Activated naive CD8-positive, alpha-beta T cell treated with anti-CD3 and anti-CD28 coated beads, Interleukin-2, amount 50 U/mL, for 24 hours (primary cell): ENCODE measurements around the gene CYB561D1.
"Not testable (repeated sequence)": the region's sequence is repeated elsewhere in the genome, so short reads cannot be mapped to it uniquely, and the experiment has no call there.

ENCODE experiments used
- ATAC-seq: fragments of 150-1000 bp; cut with Tn5 transposase; one replicate; pipeline ENCODE4 v1.10.0; 2021
- DNase-seq: peaks from one replicate; pipeline ENCODE4 v3.0.0; 2021
- H3K27ac Mint-ChIP-seq: one replicate; pipeline ENCODE4 v1.8.0; 2021; ENCODE audit warnings: mild to moderate bottlenecking, mixed read lengths
- H3K27me3 Mint-ChIP-seq: one replicate; pipeline ENCODE4 v1.8.0; 2021; ENCODE audit warnings: mixed read lengths
- H3K36me3 Mint-ChIP-seq: one replicate; pipeline ENCODE4 v1.8.0; 2021; ENCODE audit warnings: low read depth, mixed read lengths
- H3K4me1 Mint-ChIP-seq: one replicate; pipeline ENCODE4 v1.8.0; 2021; ENCODE audit warnings: mixed read lengths
- H3K4me3 Mint-ChIP-seq: one replicate; pipeline ENCODE4 v1.8.0; 2021; ENCODE audit warnings: mild to moderate bottlenecking, moderate library complexity, mixed read lengths
- H3K9me3 Mint-ChIP-seq: one replicate; pipeline ENCODE4 v1.8.0; 2021; ENCODE audit warnings: mixed read lengths

CYB561D1 gene

DNA sequence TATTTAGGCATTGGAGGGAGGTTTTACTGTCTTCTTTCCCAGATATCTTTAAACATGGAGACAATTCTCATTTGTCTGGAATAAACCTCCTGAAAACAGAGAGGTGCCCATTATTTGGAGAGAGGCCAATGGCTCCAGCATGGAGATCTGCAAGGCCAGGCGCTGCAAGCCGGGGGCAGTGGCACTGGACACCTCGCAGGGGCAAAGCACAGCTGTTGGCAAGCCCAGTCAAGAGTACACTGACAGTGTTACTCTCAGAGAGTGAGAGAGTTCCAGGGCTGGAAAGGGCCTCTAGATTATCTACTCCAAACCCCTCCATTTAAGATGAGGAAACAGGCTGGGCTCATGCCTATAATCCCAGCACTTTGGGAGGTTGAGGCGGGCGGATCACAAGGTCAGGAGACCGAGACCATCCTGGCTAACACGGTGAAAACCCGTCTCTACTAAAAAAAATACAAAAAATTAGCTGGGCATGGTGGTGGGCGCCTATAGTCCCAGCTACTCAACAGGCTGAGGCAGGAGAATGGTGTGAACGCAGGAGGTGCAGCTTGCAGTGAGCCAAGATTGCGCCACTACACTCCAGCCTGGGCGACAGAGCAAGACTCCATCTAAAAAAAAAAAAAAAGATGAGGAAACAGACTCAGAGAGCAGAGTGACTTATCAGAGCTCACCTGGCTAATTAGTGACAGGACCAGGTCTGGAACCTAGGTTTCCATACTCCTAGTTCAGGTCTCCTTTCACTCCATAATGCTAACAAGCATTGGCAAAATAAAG, 20.4 kb upstream of the CYB561D1 start:
- peaks cover 50% of the 10 kb centered on the region for H3K27me3 Mint-ChIP-seq
- H3K36me3 Mint-ChIP-seq, H3K27ac Mint-ChIP-seq, H3K4me3 Mint-ChIP-seq, H3K9me3 Mint-ChIP-seq, H3K4me1 Mint-ChIP-seq, ATAC-seq, DNase-seq: not testable (repeated sequence)

DNA sequence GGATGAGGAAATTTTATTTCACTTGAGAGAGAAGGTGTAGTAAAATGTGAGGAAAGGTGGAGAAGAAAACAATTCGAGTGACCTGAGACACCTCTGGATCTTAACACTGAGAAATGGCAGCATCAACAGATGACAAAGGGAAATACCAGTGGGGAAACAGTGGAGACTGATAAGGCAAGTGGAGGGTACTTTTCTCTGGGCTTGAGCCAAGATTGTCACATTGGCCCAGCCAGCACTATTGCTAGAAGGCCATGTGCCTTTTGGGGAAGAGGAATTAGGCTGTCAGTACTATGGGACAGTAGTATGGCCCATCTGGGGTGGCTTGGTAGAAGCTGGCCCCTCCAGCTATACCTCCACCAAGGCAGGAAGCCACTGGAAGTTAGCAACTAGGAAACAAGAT, 19.2 kb upstream of the CYB561D1 start:
- Mint-ChIP-seq H3K9me3 (no peaks in the 10 kb centered on the region), H3K4me3 (no peak overlapping the region), H3K36me3 (no peaks in the 10 kb centered on the region), H3K27ac (no peak overlapping the region), H3K27me3 (peaks cover 50% of the 10 kb centered on the region), H3K4me1 (no peaks in the 10 kb centered on the region)
- ATAC-seq (no peak), DNase-seq (no peak)

DNA sequence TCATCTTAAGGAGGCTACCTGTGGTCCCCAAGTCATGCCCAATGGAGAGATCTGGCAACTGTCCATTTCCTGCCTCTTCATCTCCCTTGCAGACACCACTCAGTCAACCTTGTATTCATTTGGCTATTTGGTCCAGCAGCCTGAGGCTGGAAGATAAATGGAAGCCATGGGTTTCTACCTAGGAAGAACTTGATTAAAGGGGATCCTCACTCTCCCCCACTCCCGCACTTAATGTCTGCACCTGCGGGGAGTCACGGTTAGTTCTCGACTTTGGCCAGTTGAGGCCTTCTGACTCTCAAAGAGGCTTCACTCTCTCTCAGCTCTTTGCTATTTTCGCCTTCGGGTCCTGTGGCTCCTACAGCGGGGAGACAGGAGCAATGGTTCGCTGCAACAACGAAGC, 18.6 kb upstream of the CYB561D1 start:
- no peak overlapping the region for H3K27ac Mint-ChIP-seq
- ATAC-seq = no peak
- H3K27me3 Mint-ChIP-seq = peaks cover 47% of the 10 kb centered on the region

DNA sequence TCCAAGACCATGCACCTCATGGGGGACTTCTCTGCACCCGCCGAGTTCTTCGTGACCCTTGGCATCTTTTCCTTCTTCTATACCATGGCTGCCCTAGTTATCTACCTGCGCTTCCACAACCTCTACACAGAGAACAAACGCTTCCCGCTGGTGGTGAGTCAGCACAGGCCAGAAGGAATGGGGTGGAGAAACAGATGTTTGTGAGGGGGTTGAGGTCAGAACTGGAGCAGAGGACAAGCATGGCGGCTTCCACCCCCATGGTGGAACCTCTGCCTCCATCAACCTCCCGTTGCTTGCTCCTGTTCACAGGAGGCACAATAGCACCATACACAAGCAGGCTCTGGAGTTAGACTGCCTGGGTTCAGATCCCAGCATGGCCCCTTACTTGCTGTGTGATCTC, 17.1 kb upstream of the CYB561D1 start:
- ATAC-seq (no peak), DNase-seq (no peak)
- H3K27ac Mint-ChIP-seq = no peak overlapping the region
- no peaks in the 10 kb centered on the region for H3K9me3 Mint-ChIP-seq
- no peak overlapping the region for H3K4me3 Mint-ChIP-seq
- peaks cover 35% of the 10 kb centered on the region for H3K27me3 Mint-ChIP-seq
- no peaks in the 10 kb centered on the region for H3K4me1 Mint-ChIP-seq
- H3K36me3 Mint-ChIP-seq = no peaks in the 10 kb centered on the region

More for the DNA sequence above, 18.6 kb upstream of the CYB561D1 start:
- DNase-seq = no peak
- H3K4me1 Mint-ChIP-seq = no peaks in the 10 kb centered on the region
- H3K9me3 Mint-ChIP-seq = no peaks in the 10 kb centered on the region
- no peak overlapping the region for H3K4me3 Mint-ChIP-seq
- no peaks in the 10 kb centered on the region for H3K36me3 Mint-ChIP-seq

DNA sequence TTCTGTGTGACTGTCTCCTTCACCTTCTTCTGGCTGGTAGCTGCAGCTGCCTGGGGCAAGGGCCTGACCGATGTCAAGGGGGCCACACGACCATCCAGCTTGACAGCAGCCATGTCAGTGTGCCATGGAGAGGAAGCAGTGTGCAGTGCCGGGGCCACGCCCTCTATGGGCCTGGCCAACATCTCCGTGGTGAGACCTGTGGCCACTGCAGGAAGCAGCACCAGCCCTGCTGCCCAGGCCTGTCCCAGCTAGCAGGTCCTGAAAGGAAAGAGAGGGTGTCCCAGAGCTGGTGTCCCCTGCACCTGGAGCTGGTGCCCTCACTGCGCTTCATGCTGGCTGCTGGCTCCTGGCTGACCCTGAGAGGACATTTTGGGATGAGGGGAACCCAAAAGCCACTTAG, 16.1 kb upstream of the CYB561D1 start:
- Mint-ChIP-seq H3K27me3 (peaks cover 33% of the 10 kb centered on the region), H3K27ac (no peak overlapping the region), H3K9me3 (no peaks in the 10 kb centered on the region), H3K4me3 (no peak overlapping the region), H3K36me3 (no peaks in the 10 kb centered on the region), H3K4me1 (peaks cover 8% of the 10 kb centered on the region)
- ATAC-seq = no peak
- no peak for DNase-seq

DNA sequence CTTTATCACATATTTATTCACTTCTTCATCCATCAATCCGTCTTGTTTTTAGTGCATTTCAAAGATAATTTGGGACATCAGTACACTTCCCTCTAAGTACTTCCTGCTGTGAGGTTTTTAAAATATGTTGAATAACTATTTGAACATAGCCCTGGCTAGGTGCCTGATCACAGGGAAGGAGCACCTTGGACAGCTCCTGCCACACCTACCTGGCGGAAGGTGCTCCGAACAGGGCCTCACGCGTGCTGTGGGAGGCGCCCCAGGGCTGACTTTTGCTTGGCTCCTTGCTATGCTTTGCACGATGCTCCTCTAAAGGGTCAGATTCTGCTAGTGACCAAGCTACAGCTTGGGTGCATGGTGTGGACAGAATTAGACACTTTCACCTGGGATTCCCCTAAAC, 15.1 kb upstream of the CYB561D1 start:
- Mint-ChIP-seq H3K27me3 (peaks cover 29% of the 10 kb centered on the region), H3K4me3 (no peak overlapping the region), H3K27ac (no peak overlapping the region), H3K9me3 (no peaks in the 10 kb centered on the region), H3K36me3 (no peaks in the 10 kb centered on the region), H3K4me1 (peaks cover 16% of the 10 kb centered on the region)
- no peak for ATAC-seq
- DNase-seq = no peak

DNA sequence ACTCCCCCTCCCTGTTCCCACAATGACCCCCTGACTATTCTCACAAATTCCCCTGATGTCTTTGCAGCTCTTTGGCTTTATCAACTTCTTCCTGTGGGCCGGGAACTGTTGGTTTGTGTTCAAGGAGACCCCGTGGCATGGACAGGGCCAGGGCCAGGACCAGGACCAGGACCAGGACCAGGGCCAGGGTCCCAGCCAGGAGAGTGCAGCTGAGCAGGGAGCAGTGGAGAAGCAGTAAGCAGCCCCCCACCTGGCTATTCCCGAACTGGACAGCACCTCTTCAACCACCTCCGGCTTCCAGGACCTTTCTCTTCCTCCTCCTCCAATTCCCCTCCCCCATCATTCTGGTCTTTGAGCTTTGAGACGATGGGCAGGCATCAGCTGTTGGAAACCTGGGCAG, 14.6 kb upstream of the CYB561D1 start:
- no peak for DNase-seq

DNA sequence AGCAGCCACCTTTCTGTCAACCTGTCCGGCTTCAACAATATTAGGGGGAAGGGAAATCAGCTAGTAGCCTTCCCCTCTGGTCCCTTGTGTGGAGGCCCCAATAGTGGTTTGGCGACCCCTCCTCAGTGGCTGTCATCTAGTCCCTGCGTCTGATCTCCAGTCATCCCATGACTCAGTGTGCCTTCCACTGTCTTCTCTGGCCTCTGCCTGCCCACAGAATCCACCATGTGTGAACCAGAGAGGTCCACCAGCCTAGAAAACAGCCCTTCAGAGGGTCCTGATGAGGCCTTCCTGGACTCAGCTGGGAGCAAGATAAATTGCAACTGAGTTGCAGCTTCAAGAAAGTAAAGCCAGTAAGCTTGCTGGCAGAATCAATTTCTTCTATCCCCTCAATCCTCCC, 14.0 kb upstream of the CYB561D1 start:
- H3K27me3 Mint-ChIP-seq = peaks cover 25% of the 10 kb centered on the region
- DNase-seq (no peak), ATAC-seq (no peak)
- H3K27ac Mint-ChIP-seq = no peak overlapping the region
- no peaks in the 10 kb centered on the region for H3K9me3 Mint-ChIP-seq
- H3K4me3 Mint-ChIP-seq = no peak overlapping the region
- H3K4me1 Mint-ChIP-seq = peaks cover 18% of the 10 kb centered on the region
- H3K36me3 Mint-ChIP-seq = no peaks in the 10 kb centered on the region

More for the DNA sequence above, 14.6 kb upstream of the CYB561D1 start:
- H3K27me3 Mint-ChIP-seq = peaks cover 25% of the 10 kb centered on the region
- H3K4me1 Mint-ChIP-seq = peaks cover 16% of the 10 kb centered on the region
- H3K27ac Mint-ChIP-seq = no peak overlapping the region
- no peak for ATAC-seq
- H3K36me3 Mint-ChIP-seq = no peaks in the 10 kb centered on the region
- H3K4me3 Mint-ChIP-seq = no peak overlapping the region
- no peaks in the 10 kb centered on the region for H3K9me3 Mint-ChIP-seq

DNA sequence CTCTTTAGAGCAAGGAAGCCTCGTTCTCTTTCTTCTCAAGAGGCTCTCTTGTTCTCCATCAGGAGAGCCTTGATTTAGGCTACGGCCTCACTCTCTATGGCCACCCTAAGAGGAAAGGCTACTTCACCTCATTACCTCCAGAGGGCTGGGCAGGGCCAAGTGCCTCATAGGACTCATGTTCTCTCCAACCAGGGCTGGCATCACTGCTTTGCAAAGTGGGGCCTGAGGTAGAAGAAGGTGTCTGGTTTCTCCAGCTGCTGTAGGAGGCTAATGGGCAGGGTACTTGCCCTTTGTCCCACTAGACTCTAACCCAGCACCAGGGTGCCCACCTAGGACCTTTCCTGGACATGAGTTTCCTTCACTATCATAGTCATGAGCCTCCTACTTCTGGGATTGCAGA, 12.2 kb upstream of the CYB561D1 start:
- H3K4me1 Mint-ChIP-seq = peaks cover 29% of the 10 kb centered on the region
- ATAC-seq (no peak), DNase-seq (no peak)
- H3K27ac Mint-ChIP-seq = no peak overlapping the region
- peaks cover 18% of the 10 kb centered on the region for H3K27me3 Mint-ChIP-seq
- H3K9me3 Mint-ChIP-seq = no peaks in the 10 kb centered on the region
- no peak overlapping the region for H3K4me3 Mint-ChIP-seq
- H3K36me3 Mint-ChIP-seq = peaks cover 4% of the 10 kb centered on the region

DNA sequence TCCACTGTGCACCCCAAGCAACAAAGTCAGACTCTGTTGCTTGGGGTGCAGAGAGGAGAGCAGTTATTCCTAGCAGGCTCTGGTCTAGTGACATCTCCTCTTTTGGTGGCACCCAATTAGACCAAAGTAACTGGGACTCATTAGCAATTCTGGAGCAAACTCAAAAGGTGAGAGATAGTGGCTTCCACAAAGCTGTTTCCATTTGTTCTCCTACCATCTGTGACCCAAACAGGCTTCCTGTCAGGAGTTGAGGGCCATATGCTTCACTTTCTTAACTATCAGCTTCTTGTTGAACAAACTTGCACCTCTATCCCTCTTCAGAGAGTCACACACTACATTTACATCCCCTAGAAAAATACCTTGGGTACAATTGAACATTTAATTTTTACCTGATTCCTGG, 11.7 kb upstream of the CYB561D1 start:
- H3K27ac Mint-ChIP-seq = peak overlapping the region; percentile 39

DNA sequence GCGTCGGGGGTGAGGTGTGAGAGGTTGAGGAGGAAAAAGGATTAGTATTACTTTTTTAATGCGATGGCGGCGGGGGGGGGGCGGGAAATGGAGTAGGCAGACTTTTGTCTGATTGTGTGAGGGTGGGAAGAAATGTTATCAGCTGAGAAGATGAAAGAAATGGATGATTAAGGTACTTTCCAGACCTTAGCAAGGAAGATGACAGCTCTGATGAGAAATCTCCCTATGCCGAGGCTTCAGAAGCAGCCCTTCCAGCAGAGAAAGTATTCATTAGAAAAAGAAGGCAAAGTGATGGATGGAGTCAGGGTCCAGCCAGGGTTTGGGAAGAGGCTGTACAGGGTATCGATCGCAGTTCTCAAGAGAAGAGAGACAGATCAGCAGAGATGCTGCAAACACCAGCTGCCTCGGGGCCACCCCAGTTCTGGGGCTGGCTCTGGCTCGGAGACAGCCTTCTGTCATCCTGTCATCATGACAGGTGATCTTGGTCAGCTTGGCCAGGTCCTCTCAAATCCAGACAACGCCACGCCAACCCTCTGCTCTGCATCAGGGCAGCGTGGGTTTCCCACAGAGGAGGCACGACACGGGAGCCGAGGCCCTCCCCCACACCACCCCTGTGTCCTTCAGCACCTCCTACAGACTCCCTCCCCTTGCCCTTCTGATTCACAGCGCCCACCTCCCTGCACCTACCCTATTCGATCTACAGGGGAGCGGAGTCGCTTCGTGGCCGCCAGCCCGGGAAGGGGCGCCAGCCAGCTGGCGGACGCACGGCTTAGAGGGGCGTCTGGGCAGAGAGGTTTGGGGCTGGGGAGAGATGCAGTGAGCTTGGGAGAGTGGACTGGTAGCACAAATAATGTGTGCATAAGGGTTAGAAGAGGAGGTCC, 10.9 kb upstream of the CYB561D1 start:
- no peaks in the 10 kb centered on the region for H3K9me3 Mint-ChIP-seq
- DNase-seq (peak; percentile 39), ATAC-seq (peak; percentile 16)
- peaks cover 7% of the 10 kb centered on the region for H3K36me3 Mint-ChIP-seq
- H3K27me3 Mint-ChIP-seq = peaks cover 12% of the 10 kb centered on the region
- peaks cover 30% of the 10 kb centered on the region for H3K4me1 Mint-ChIP-seq
- H3K4me3 Mint-ChIP-seq = peak overlapping the region; percentile 97
- peak overlapping the region; percentile 95 for H3K27ac Mint-ChIP-seq

More for the DNA sequence above, 11.7 kb upstream of the CYB561D1 start:
- Mint-ChIP-seq H3K9me3 (no peaks in the 10 kb centered on the region), H3K27me3 (peaks cover 15% of the 10 kb centered on the region), H3K4me3 (peak overlapping the region; percentile 97), H3K36me3 (peaks cover 4% of the 10 kb centered on the region), H3K4me1 (peaks cover 30% of the 10 kb centered on the region)
- ATAC-seq = no peak
- no peak for DNase-seq

DNA sequence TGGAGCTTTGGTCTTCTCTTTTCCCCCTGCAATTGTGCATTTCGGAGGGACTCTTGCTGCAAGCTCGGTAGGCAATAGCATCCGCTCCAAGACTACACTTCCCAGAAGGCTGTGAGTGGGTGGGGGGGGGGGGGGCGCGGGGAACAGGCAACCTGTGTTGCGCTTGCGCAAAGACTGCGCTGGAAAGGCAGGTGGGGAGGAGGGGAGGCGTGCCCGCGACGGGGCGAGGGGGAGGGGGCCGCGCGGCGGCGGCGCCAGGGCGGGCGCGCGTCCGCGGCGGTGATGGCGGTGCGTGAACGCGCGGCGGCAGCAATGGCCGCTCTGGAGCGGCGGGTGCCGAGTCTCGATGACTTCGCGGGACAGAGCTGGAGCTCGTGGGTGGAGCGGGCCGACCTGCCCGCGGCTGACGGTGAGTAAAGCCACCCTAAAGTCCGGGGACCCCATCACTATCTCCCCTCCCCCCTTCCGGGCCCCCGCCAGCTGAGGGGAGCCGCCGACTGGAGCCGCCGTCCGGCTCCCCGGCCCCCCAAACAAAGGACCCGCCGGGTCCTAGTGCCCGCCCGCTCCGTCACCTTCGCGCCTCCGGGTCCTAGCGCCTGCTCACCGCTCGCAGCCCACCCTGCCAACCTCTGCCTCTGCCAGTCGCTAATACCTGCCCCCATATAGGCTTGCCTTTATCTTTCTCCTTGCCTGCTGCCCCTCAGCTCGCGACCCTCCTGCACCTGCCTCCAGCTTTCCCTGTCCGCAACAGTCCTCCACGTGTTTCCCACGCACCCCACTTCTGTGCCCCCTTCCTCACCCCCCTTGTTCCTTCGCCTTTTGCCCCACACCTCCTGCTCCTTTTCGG, 10.0 kb upstream of the CYB561D1 start, which contains the start of gene ATXN7L2:
Gene ATXN7L2 (plus strand): TSS at position 234 of the 847 bp plus-strand sequence. CDS start 49 bp downstream, at position 283.
- Mint-ChIP-seq H3K27ac (peak within 1 kb of the TSS; percentile 95), H3K9me3 (no peaks in the 10 kb centered on the region), H3K27me3 (peaks cover 9% of the 10 kb centered on the region), H3K4me3 (peak within 1 kb of the TSS; percentile 97), H3K36me3 (peaks cover 10% of the 10 kb centered on the region), H3K4me1 (peaks cover 30% of the 10 kb centered on the region)
- ATAC-seq (peak; percentile 67), DNase-seq (peak; percentile 90)

DNA sequence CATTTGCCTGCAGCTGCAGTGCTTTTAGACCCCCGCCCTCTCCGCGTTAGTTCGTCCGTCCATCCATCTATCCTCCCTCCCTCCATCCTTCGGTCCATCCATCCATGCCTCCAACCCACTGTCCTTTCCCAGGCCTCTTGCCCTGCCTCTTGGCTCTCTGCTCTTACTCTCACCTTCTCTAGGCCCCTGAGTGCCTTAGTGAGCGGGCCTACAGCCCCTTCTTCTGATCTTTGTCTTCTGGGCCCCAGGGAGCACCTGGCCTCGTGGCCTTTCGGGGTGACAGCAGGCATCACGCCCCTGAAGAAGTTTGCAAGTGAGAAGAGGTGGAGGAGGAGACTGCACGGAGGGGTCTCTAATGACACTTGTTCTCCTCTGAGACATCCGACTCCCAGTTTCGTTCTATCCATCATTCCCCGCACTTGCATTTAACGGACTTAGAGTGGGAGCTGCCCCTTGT, 9.3 kb upstream of the CYB561D1 start:
- Mint-ChIP-seq H3K27ac (peak overlapping the region; percentile 95), H3K4me3 (peak overlapping the region; percentile 97), H3K9me3 (no peaks in the 10 kb centered on the region), H3K36me3 (peaks cover 10% of the 10 kb centered on the region), H3K27me3 (peaks cover 4% of the 10 kb centered on the region), H3K4me1 (peaks cover 30% of the 10 kb centered on the region)
- DNase-seq (no peak), ATAC-seq (no peak)

DNA sequence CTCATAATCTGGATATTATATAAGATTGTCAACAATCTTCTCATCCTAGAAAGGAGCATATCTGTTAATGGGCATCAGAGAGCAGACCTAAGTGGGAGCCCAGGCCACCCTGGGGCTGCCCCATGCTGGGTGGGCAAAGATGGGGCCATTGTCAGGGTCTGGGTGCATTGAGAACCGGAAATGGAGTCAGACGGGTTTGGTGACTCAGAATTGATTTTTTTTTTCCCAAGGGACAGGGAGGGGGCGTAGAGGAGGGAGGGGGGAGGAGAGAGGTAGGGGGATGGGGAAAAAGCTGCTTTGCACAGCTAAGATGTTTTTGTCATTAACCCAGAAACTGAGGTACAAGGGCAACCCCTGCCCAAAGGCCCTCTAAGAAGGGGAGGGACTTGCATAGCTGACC, 8.9 kb upstream of the CYB561D1 start:
- H3K36me3 Mint-ChIP-seq = peaks cover 10% of the 10 kb centered on the region
- peak overlapping the region; percentile 97 for H3K4me3 Mint-ChIP-seq
- ATAC-seq (no peak), DNase-seq (no peak)
- no peaks in the 10 kb centered on the region for H3K9me3 Mint-ChIP-seq
- peaks cover 2% of the 10 kb centered on the region for H3K27me3 Mint-ChIP-seq
- H3K4me1 Mint-ChIP-seq = peaks cover 30% of the 10 kb centered on the region
- peak overlapping the region; percentile 95 for H3K27ac Mint-ChIP-seq
